CD4-positive, alpha-beta memory T cell (primary cell): Measurements from ENCODE around the gene DYNLRB1. TPM values are rescaled to one million over a fixed set of nuclear protein-coding genes. Genes with fewer than 3 reads are reported as not detected.
"Not testable (repeated sequence)": the region's sequence is repeated elsewhere in the genome, so short reads cannot be mapped to it uniquely, and the experiment has no call there.

Source experiments
- CTCF ChIA-PET: fragments of 350-600 bp; sonication (Branson Sonifier 250); formaldehyde crosslinking; loops from one replicate; lab custom pipeline; 2021; ENCODE audit warnings: inconsistent platforms; ENCODE audit not compliant: partially characterized antibody; lab: Charles Lee
- POLR2A ChIA-PET: fragments of 350-600 bp; sonication (Branson Sonifier 250); formaldehyde crosslinking; loops from one replicate; lab custom pipeline; 2021; ENCODE audit not compliant: partially characterized antibody; lab: Charles Lee
- DNase-seq, 5 donors: peaks; one replicate each; pipeline versions ENCODE4 v3.0.0 to v3.0.0-alpha.2; 2020 to 2022; ENCODE audit warnings: mixed read lengths in 1 of 5
- H3K27ac ChIP-seq: one replicate; pipeline ENCODE4 v1.7.0; 2013; ENCODE audit warnings: low read depth, low read length
- H3K27me3 ChIP-seq: 2 replicates; pipeline ENCODE4 v1.7.0; 2013; ENCODE audit warnings: mild to moderate bottlenecking, low read length, moderate library complexity; ENCODE audit not compliant: insufficient read depth
- H3K36me3 ChIP-seq: 2 replicates; pipeline ENCODE4 v1.7.0; 2013; ENCODE audit warnings: mild to moderate bottlenecking, low read length, moderate library complexity; ENCODE audit not compliant: insufficient read depth
- H3K4me1 ChIP-seq: 2 replicates; pipeline ENCODE4 v1.7.0; 2013; ENCODE audit warnings: mild to moderate bottlenecking, low read length, moderate library complexity; ENCODE audit not compliant: insufficient read depth
- H3K4me3 ChIP-seq, 2 donors: one replicate each; pipeline ENCODE4 v1.7.0; 2013; ENCODE audit warnings: low read length in 2 of 2, mild to moderate bottlenecking in 1 of 2
- H3K9me3 ChIP-seq, 2 donors: one replicate each; pipeline ENCODE4 v1.7.0; 2013; ENCODE audit warnings: low read length in 2 of 2, control low read depth in 1 of 2; ENCODE audit not compliant: control insufficient read depth in 1 of 2
- H3K27ac Mint-ChIP-seq, 7 donors: one replicate each; pipeline ENCODE4 v1.8.0; 2020 to 2021; ENCODE audit warnings: mixed read lengths in 7 of 7, mild to moderate bottlenecking in 6 of 7, inconsistent platforms in 3 of 7, moderate library complexity in 3 of 7
- H3K27me3 Mint-ChIP-seq, 2 donors: one replicate each; pipeline ENCODE4 v1.8.0; 2020 to 2021; ENCODE audit warnings: mixed read lengths in 2 of 2
- H3K36me3 Mint-ChIP-seq, 2 donors: one replicate each; pipeline ENCODE4 v1.8.0; 2020 to 2021; ENCODE audit warnings: mixed read lengths in 2 of 2, inconsistent platforms in 1 of 2, mild to moderate bottlenecking in 1 of 2
- H3K4me1 Mint-ChIP-seq, 4 donors: one replicate each; pipeline ENCODE4 v1.8.0; 2020 to 2021; ENCODE audit warnings: mixed read lengths in 4 of 4, mild to moderate bottlenecking in 1 of 4
- H3K4me3 Mint-ChIP-seq, 8 donors: one replicate each; pipeline ENCODE4 v1.8.0; 2020 to 2021; ENCODE audit warnings: mixed read lengths in 8 of 8, mild to moderate bottlenecking in 7 of 8, moderate library complexity in 6 of 8, inconsistent platforms in 3 of 8
- H3K9me3 Mint-ChIP-seq, 8 donors: one replicate each; pipeline ENCODE4 v1.8.0; 2020 to 2021; ENCODE audit warnings: mixed read lengths in 8 of 8, mild to moderate bottlenecking in 5 of 8, inconsistent platforms in 3 of 8, moderate library complexity in 1 of 8
- intact Hi-C: fragments of 100-400 bp; cut with micrococcal nuclease; formaldehyde crosslinking; loops from one replicate; pipeline ENCODE4 v1.15.1; 2023
- polyA plus RNA-seq, 2 donors: library from polyadenylated mRNA; unstranded; fragments of 300-500 nt; fragmentation: Illumina TruSeq; gene quantifications; one replicate each; pipeline ENCODE4 v1.2.3, GENCODE V29; 2021
- total RNA-seq, 2 experiments: library from RNA; stranded (reverse); gene quantifications; one replicate each; pipeline ENCODE4 v1.2.3, GENCODE V29; 2021

DYNLRB1 gene
- total and polyA plus RNA-seq, 4 experiments from 2014 or later, result 75.5 to 311 (median 159) TPM

DNA sequence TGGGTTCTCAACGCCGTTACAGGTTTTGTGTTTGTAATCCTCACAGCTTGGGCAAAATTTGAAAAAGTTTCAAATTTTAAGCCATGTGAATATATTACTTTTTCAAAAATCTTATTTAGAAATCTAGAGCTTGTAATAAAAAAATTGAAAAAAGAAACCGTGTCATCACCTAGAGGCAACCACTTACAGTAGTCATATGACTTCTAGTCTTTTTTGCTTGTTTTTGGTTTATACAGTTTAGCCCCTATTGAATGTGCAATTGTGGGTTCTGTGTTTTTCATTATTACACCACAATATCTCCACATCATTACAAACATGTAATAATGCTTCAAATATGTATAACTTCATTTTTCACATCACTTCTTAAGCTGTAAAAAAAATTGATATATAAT lies 888 bp downstream of the DYNLRB1 start:
- Mint-ChIP-seq H3K9me3 (peaks cover 0 to 5% (median 0%) of the 10 kb centered on the region in 8 donors), H3K4me3 (peak overlapping the region; percentile 93 to 100 (median 98)), H3K4me1 (peaks cover 35 to 95% (median 56%) of the 10 kb centered on the region in 4 donors), H3K27me3 (no peaks in the 10 kb centered on the region), H3K36me3 (peaks cover 2 to 34% of the 10 kb centered on the region in 2 donors), H3K27ac (peak overlapping the region; percentile 96 to 99 (median 98))
- DNase-seq, result no peak
- intact Hi-C loops, result loop anchor here (5.0 kb wide), 1 partner anchor 960 kb away; no protein-coding TSS in a partner anchor
- no peaks in the 10 kb centered on the region for H3K9me3 ChIP-seq
- ChIA-PET POLR2A (interaction anchor here (0.8 to 4.1 kb wide), 12 partner anchors 9 to 524 kb away, joined by 3 to 21 read pairs (median 4); partner anchors contain the start of genes AHCY, ITCH, MAP1LC3A and PIGU), CTCF (interaction anchor here (0.9 to 4.6 kb wide), 6 partner anchors 10 to 204 kb away, joined by 3 to 48 read pairs (median 10); no protein-coding TSS in a partner anchor)
- H3K4me3 ChIP-seq, result peak overlapping the region; percentile 91 to 99
- H3K4me1 ChIP-seq, result peaks cover 53% of the 10 kb centered on the region
- H3K36me3 ChIP-seq, result no peaks in the 10 kb centered on the region
- peak overlapping the region; percentile 89 for H3K27ac ChIP-seq
- no peaks in the 10 kb centered on the region for H3K27me3 ChIP-seq

DNA sequence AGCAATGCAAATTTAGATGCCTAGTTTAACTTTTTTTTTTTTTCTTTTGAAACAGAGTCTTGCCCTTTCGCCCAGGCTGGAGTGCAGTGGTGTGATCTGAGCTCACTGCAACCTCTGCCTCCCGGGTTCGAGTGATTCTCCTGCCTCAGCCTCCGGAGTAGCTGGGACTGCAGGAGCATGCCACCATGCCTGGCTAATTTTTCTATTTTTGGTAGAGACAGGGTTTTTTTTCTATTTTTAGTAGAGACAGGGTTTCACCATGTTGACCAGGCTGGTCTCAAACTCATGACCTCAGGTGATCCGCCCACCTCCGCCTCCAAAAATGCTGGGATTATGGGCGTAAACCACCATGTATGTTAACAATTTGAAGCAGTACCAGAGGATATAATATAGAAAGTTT lies 2.6 kb downstream of the DYNLRB1 start:
- Mint-ChIP-seq H3K27ac (peak overlapping the region in 2 of 7 donors; percentile 75 to 99), H3K4me3 (peak overlapping the region in 4 of 8 donors; percentile 48 to 70 (median 56)), H3K36me3 (peaks cover 3 to 42% of the 10 kb centered on the region in 2 donors), H3K4me1 (peaks cover 41 to 92% (median 55%) of the 10 kb centered on the region in 4 donors)
- intact Hi-C loops, result loop anchor here (5.0 kb wide), 1 partner anchor 962 kb away; no protein-coding TSS in a partner anchor
- POLR2A ChIA-PET, H3K9me3 ChIP-seq, H3K9me3 Mint-ChIP-seq, H3K27ac ChIP-seq, H3K4me3 ChIP-seq, H3K27me3 Mint-ChIP-seq, DNase-seq, H3K36me3 ChIP-seq, H3K27me3 ChIP-seq: not testable (repeated sequence)
- CTCF ChIA-PET, result interaction anchor here (0.7 kb wide), 2 partner anchors 208 to 251 kb away, joined by 3 read pairs; no protein-coding TSS in a partner anchor
- peaks cover 62% of the 10 kb centered on the region for H3K4me1 ChIP-seq

DNA sequence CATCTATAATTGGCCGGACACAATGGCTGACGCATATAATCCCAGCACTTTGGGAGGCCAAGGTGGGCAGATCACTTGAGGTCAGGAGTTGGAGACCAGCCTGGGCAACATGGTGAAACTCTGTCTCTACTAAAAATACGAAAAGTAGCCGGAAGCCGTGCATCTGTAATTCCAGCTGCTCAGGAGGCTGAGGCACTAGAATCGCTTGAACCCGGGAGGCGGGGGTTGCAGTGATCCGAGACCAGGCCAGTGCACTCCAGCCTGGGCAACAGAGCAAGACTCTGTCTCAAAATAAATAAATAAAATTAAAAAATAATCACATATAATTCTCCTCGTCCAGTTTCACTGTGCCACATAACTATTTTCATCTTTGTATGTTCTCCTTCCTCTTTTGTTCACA lies 3.6 kb downstream of the DYNLRB1 start:
- H3K27ac ChIP-seq, H3K9me3 Mint-ChIP-seq, H3K9me3 ChIP-seq, H3K27me3 ChIP-seq, CTCF ChIA-PET, POLR2A ChIA-PET, H3K27me3 Mint-ChIP-seq, H3K4me3 ChIP-seq, H3K36me3 ChIP-seq, DNase-seq: not testable (repeated sequence)
- peak overlapping the region in 1 of 8 donors; percentile 58 for H3K4me3 Mint-ChIP-seq
- peaks cover 3 to 50% of the 10 kb centered on the region in 2 donors for H3K36me3 Mint-ChIP-seq
- peak overlapping the region in 1 of 7 donors; percentile 81 for H3K27ac Mint-ChIP-seq
- peaks cover 56% of the 10 kb centered on the region for H3K4me1 ChIP-seq
- H3K4me1 Mint-ChIP-seq, result peaks cover 39 to 88% (median 54%) of the 10 kb centered on the region in 4 donors
- intact Hi-C loops, result loop anchor here (5.0 kb wide), 1 partner anchor 963 kb away; no protein-coding TSS in a partner anchor

DNA sequence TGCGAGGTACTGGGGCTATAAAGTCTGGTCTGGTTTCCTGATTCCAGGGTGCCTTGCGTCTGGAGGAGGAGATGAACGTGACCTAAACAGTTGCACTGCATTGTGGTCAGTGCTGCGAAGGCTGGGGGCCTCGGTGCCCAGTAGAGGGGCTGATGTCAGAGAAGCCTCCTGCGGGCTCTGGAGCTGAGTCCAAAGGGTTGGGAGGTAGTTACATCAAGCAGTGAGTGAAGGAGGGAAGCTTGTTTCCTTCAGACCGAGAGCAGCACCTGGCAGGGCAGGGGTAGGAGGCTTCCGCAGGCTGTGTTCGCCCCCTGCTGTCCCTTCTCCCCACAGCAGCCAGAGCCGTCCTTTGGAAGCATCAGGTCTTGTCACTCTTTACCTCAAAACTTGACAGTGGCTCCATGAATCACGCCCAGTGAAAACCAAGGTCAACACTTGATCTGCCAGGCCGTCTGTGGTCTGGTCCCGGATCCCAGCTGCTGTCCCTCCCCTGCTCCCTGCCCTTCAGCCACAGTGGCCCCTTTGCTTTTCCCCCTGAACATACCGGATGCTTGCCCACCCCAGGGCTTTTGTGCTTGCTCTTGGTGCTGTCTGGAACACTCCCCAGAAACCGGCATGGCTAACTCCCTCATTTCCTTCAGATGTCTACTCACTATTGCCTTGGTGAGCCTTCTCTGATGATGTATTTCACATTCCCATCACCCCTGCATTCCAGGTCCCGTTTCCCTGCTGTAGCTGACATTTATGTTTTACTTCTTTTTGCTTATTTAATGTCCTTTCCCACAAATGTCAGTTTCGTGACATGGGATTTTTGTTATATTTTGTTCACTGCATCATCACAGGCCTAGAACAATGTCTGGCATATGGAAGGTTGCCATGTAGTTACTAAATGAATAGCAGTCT lies 7.0 kb downstream of the DYNLRB1 start:
- peak in 4 of 5 donors; percentile 31 to 40 (median 33) for DNase-seq
- Histone ChIP-seq H3K27ac (no peak overlapping the region), H3K4me3 (no peak overlapping the region), H3K4me1 (peaks cover 41% of the 10 kb centered on the region), H3K36me3 (peaks cover 22% of the 10 kb centered on the region), H3K9me3 (no peaks in the 10 kb centered on the region), H3K27me3 (no peaks in the 10 kb centered on the region)
- Mint-ChIP-seq H3K9me3 (no peaks in the 10 kb centered on the region), H3K36me3 (peaks cover 27 to 57% of the 10 kb centered on the region in 2 donors), H3K27ac (peak overlapping the region in 6 of 7 donors; percentile 29 to 77 (median 66)), H3K4me1 (peaks cover 34 to 65% (median 47%) of the 10 kb centered on the region in 4 donors), H3K27me3 (no peaks in the 10 kb centered on the region), H3K4me3 (peak overlapping the region in 2 of 8 donors; percentile 7 to 55)
- intact Hi-C loops, result loop anchor here (1.0 kb wide), 1 partner anchor 211 kb away; no protein-coding TSS in a partner anchor
- POLR2A ChIA-PET, result interaction anchor here (0.8 to 1.6 kb wide), 2 partner anchors 8 to 10 kb away, joined by 3 read pairs; no protein-coding TSS in a partner anchor
- CTCF ChIA-PET, result interaction anchor here (0.6 to 2.8 kb wide), 4 partner anchors 11 to 211 kb away, joined by 3 to 25 read pairs (median 4); no protein-coding TSS in a partner anchor

DNA sequence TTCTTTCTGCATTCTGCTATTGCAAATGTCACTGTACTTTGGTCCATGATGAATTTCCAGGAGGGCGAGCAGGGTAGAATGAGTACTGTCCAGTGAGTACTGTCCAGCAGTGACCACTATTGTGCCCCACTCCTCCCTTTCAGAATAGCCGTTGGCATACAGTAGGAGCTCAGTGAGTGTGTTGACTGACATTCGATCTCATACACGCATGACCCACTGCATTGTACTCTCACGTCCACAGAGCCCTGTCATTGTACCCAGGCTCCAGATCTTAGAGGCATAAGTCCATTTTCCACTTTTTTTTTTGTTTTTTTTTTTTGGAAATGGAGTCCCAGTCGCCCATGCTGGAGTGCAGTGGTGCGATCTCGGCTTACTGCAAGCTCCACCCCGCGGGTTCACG lies 8.2 kb downstream of the DYNLRB1 start:
- Histone ChIP-seq H3K4me1 (peaks cover 30% of the 10 kb centered on the region), H3K27ac (no peak overlapping the region), H3K36me3 (peaks cover 30% of the 10 kb centered on the region), H3K9me3 (no peaks in the 10 kb centered on the region), H3K4me3 (no peak overlapping the region), H3K27me3 (no peaks in the 10 kb centered on the region)
- no peaks in the 10 kb centered on the region for H3K27me3 Mint-ChIP-seq
- CTCF ChIA-PET, result interaction anchor here (0.7 to 2.8 kb wide), 2 partner anchors 30 to 213 kb away, joined by 3 to 25 read pairs; no protein-coding TSS in a partner anchor
- H3K4me1 Mint-ChIP-seq, result peaks cover 32 to 53% (median 39%) of the 10 kb centered on the region in 4 donors
- peaks cover 33 to 66% of the 10 kb centered on the region in 2 donors for H3K36me3 Mint-ChIP-seq
- POLR2A ChIA-PET, result no interaction called here
- H3K4me3 Mint-ChIP-seq, result peak overlapping the region in 1 of 8 donors; percentile 39
- DNase-seq, result no peak
- intact Hi-C loops, result no loop called here
- H3K27ac Mint-ChIP-seq, result peak overlapping the region in 2 of 7 donors; percentile 27 to 59
- H3K9me3 Mint-ChIP-seq, result no peaks in the 10 kb centered on the region

DNA sequence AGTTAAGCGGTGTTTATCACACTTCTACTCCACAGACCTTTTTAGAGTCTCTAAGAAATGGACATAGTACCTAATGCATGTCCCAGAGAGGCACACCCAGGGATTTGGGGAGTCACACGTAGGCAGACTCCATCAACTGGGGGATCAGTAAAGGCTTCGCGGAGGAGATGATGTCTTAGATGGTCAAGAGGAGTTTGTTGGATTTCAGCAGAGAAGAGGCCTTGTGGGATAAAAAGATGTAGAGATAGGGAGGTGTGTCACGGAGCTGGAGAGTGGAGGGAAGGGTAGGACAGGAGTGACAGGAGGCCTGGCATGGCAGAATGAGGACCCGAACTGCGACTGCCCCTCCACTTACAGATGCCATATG lies 9.1 kb downstream of the DYNLRB1 start:
- H3K27ac ChIP-seq, result no peak overlapping the region

More for the DNA sequence above, 9.1 kb downstream of the DYNLRB1 start:
- Mint-ChIP-seq H3K9me3 (no peaks in the 10 kb centered on the region), H3K27ac (peak overlapping the region in 2 of 7 donors; percentile 57 to 61), H3K4me3 (no peak overlapping the region), H3K36me3 (peaks cover 33 to 71% of the 10 kb centered on the region in 2 donors), H3K27me3 (no peaks in the 10 kb centered on the region), H3K4me1 (peaks cover 28 to 45% (median 31%) of the 10 kb centered on the region in 4 donors)
- ChIA-PET CTCF (no interaction called here), POLR2A (interaction anchor here (1.2 kb wide), 1 partner anchor 8 kb away, joined by 5 read pairs; the partner anchor contains the start of gene DYNLRB1)
- peaks cover 36% of the 10 kb centered on the region for H3K36me3 ChIP-seq
- peaks cover 28% of the 10 kb centered on the region for H3K4me1 ChIP-seq
- no peaks in the 10 kb centered on the region for H3K9me3 ChIP-seq
- DNase-seq, result no peak
- no peak overlapping the region for H3K4me3 ChIP-seq
- intact Hi-C loops, result no loop called here
- H3K27me3 ChIP-seq, result no peaks in the 10 kb centered on the region
